Thymus (tissue), 14 donors: ENCODE measurements around the gene MBLAC1. TPM values are rescaled to one million over a fixed set of nuclear protein-coding genes. Genes with fewer than 3 reads are reported as not detected.

ENCODE experiments used
- DNase-seq, 9 donors: peaks; one replicate each; pipeline ENCODE4 v3.0.0-alpha.2; 2013; ENCODE audit warnings: low spot score in 9 of 9, low read depth in 6 of 9, missing footprints in 1 of 9
- H3K27ac ChIP-seq, 2 donors: one replicate each; pipeline ENCODE4 v1.5.1; 2013; ENCODE audit warnings: control low read depth in 1 of 2, low read depth in 1 of 2, low read length in 1 of 2, mild to moderate bottlenecking in 1 of 2, moderate library complexity in 1 of 2
- H3K27me3 ChIP-seq, 2 donors: one replicate each; pipeline ENCODE4 v1.5.1; 2013; ENCODE audit warnings: low read length in 1 of 2; ENCODE audit not compliant: control insufficient read depth in 2 of 2, insufficient read depth in 1 of 2
- H3K36me3 ChIP-seq, 2 donors: one replicate each; pipeline ENCODE4 v1.5.1; 2013; ENCODE audit warnings: low read length in 1 of 2, mild to moderate bottlenecking in 1 of 2, moderate library complexity in 1 of 2; ENCODE audit not compliant: control insufficient read depth in 2 of 2, insufficient read depth in 2 of 2
- H3K4me1 ChIP-seq, 2 donors: one replicate each; pipeline ENCODE4 v1.5.1; 2013; ENCODE audit warnings: low read length in 2 of 2; ENCODE audit not compliant: control insufficient read depth in 2 of 2, insufficient read depth in 2 of 2
- H3K4me3 ChIP-seq, 2 donors: one replicate each; pipeline ENCODE4 v1.5.1; 2013; ENCODE audit warnings: low read length in 2 of 2, control low read depth in 1 of 2, mild to moderate bottlenecking in 1 of 2
- H3K9me3 ChIP-seq, 2 donors: one replicate each; pipeline ENCODE4 v1.5.1; 2013; ENCODE audit warnings: low read length in 1 of 2, mild to moderate bottlenecking in 1 of 2; ENCODE audit not compliant: control insufficient read depth in 2 of 2, insufficient read depth in 1 of 2
- WGBS: extraction: QIAGEN DNeasy Blood & Tissue Kit; methylation state at CpG from one replicate; pipeline ENCODE4 v1.1.7; 2013; 5-methylcytosine and 5-hydroxymethylcytosine counted together
- long read RNA-seq, 10 donors: transcript quantifications; one replicate each; lab custom pipeline, GENCODE V29; 2026
- polyA plus RNA-seq: library from polyadenylated mRNA; stranded (reverse); fragments of 200-250 nt; gene quantifications from one replicate; pipeline ENCODE4 v1.2.3, GENCODE V29; 2013
- total RNA-seq: library from RNA; stranded (reverse); fragments of 120-200 nt; gene quantifications from one replicate; pipeline ENCODE4 v1.2.4, GENCODE V29; 2013
- donor health status: healthy.

MBLAC1 gene
- total RNA-seq = 3.1 TPM
- 2.0 TPM for polyA plus RNA-seq
- long read RNA-seq, donor 1, partial matches to known transcripts = 0 of 1 reads
- long read RNA-seq, donor 1, other reads (novel, unspliced or antisense) = 0 of 1 reads
- long read RNA-seq, donor 2 = 0 reads
- long read RNA-seq, donor 3, partial matches to known transcripts = 0 of 1 reads
- long read RNA-seq, donor 3, other reads (novel, unspliced or antisense) = 0 of 1 reads
- long read RNA-seq, donor 4 = 0 reads
- long read RNA-seq, donor 5, partial matches to known transcripts = 0 of 1 reads
- long read RNA-seq, donor 5, other reads (novel, unspliced or antisense) = 0 of 1 reads
- long read RNA-seq, donor 6 = 0 reads
- long read RNA-seq, donor 7 = 0 reads
- long read RNA-seq, donor 8 = 0 reads
- long read RNA-seq, donor 9 = 0 reads
- long read RNA-seq, donor 10 = 0 reads

GRCh38 chr7:100126931-100127865 is at the start of gene MBLAC1:
Gene MBLAC1 (plus strand): TSS chr7:100126967. CDS start chr7:100127396, 429 bp downstream.
- H3K9me3 ChIP-seq = no peaks in the 10 kb centered on the region
- H3K4me3 ChIP-seq = peak within 1 kb of the TSS; percentile 71 to 92
- DNase-seq = peak; percentile 90 to 98 (median 96)
- WGBS = under 1% methylated on average over 85 of the region's 85 CpGs
- H3K27me3 ChIP-seq = no peaks in the 10 kb centered on the region
- peaks cover 9 to 10% of the 10 kb centered on the region in 2 donors for H3K36me3 ChIP-seq
- peak within 1 kb of the TSS; percentile 95 to 100 for H3K27ac ChIP-seq
- H3K4me1 ChIP-seq = peaks cover 11 to 44% of the 10 kb centered on the region in 2 donors

DNA sequence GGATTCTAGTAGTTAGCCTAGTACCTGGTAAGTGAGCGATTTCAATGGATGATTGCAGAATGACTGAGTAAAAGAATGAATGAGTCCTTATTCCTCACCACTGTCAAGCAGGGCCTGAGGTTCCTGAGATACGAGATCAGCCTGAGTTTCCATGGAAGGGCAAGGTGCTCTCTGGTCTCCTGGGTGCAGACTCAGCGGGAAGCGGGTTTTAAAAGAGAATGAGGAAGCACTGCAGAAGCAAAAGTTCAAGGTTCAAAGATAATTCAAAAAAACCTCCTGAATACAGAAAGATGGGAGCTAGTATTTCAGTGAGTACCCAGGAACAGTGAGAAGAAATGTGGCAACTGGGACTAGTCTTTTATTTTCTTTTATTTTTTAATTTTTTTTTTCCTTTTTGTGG is 49.6 kb upstream of the MBLAC1 start:
- no peak for DNase-seq
- peaks cover 11 to 12% of the 10 kb centered on the region in 2 donors for H3K4me1 ChIP-seq
- H3K27me3 ChIP-seq = peaks cover 2 to 4% of the 10 kb centered on the region in 2 donors
- H3K27ac ChIP-seq = no peak overlapping the region
- WGBS = over 99% methylated on average over 4 of the region's 4 CpGs
- peaks cover 8 to 19% of the 10 kb centered on the region in 2 donors for H3K9me3 ChIP-seq
- H3K36me3 ChIP-seq = peaks cover 49 to 72% of the 10 kb centered on the region in 2 donors
- no peak overlapping the region for H3K4me3 ChIP-seq

DNA sequence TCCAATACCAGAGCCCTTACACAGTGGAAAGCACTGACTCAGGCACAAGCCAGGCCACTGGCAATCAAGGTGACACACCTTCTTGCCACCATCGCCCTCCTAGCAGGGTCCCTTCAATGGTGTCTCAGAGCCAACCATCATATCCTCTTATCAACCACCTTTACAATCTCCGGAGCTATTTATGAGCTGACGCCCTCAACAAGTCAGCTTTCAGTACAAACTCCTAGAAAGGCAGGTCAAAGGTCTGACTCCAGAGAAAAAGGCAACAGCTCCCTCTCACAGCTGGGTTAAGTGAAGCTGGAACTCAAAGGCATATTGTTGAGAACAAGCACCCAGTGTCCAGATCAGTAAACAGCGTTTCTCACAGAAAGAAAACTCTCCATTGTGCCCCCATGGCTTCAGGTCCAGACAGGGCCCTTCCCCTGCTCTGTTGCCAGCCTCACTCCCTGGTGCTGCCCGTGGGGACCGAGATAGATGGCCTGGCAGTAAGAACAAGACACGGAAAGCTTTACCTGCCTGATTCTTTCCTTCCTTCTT is 47.7 kb upstream of the MBLAC1 start:
- DNase-seq = no peak
- Histone ChIP-seq H3K36me3 (peaks cover 30 to 53% of the 10 kb centered on the region in 2 donors), H3K4me3 (no peak overlapping the region), H3K9me3 (peaks cover 0 to 2% of the 10 kb centered on the region in 2 donors), H3K4me1 (peaks cover 11 to 19% of the 10 kb centered on the region in 2 donors), H3K27ac (no peak overlapping the region), H3K27me3 (peaks cover 4 to 23% of the 10 kb centered on the region in 2 donors)
- 97% methylated on average over 7 of the region's 7 CpGs for WGBS

DNA sequence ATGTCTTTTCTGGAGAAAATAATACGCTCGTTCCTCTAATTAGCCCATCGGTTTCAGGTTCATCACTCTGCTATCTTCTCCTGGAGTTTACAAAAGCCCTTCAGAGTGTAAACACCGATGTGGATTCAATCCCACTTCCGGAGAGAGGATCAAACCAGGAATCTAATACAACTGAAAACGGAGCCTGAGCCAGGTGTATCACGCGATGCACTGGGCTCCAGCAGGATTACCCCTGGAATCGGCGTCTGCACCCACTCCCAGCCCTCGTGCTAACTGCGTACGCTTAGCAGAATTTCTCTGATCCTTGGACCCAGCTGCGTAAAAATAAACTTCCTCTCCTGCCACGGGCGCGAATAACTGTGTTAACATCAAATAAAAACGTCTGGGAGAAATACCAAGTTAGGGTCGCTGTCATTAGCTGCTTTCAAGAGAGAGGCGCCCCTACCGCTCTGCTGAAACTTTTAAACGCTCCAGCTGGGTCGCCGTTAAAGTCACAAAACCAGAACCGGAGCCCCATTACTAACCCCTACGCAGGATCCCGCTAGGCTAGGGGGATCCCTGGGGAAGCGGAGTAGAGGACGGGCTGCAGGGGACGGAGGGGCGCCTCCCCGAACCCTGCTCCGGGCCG is 45.7 kb upstream of the MBLAC1 start:
- peaks cover 12 to 34% of the 10 kb centered on the region in 2 donors for H3K36me3 ChIP-seq
- peak overlapping the region; percentile 81 to 98 for H3K4me3 ChIP-seq
- DNase-seq = no peak
- peak overlapping the region; percentile 64 to 86 for H3K27ac ChIP-seq
- peaks cover 7 to 34% of the 10 kb centered on the region in 2 donors for H3K27me3 ChIP-seq
- 1% methylated on average over 34 of the region's 34 CpGs for WGBS
- no peaks in the 10 kb centered on the region for H3K9me3 ChIP-seq
- H3K4me1 ChIP-seq = peaks cover 11 to 19% of the 10 kb centered on the region in 2 donors

DNA sequence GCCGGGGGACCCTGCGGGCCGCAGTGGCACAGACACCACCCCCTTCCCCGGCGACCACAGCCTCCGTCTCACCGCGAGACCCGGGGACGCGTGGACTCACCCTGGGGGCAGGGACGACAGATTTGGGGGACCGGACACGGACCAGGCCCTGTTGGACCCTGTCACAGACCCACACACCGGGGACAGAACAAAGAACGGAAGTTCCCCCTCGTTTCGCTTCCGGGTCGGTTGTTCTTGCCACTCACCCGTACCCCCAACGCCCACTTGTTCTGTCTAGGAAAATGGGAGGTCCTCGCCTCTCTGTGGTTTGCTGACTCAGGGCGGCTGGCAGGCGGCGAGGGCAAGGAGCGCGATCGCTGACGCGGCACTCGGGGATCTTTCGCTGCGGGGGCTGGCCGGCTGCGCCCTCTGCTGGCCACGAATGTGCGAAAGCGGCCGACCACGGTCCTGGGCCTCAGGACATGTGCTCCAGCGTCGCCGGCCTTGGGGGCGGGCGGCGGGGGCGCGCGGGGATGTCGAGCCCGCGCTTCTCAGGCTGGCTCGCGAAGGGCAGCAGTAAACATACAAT is 45.1 kb upstream of the MBLAC1 start, which contains the start of gene ZNF3:
Gene ZNF3 (minus strand): TSS at position 189 of the 568 bp plus-strand sequence. CDS start 4,366 bp downstream, outside the sequence.
- Histone ChIP-seq H3K4me1 (peaks cover 11 to 19% of the 10 kb centered on the region in 2 donors), H3K27me3 (peaks cover 7 to 34% of the 10 kb centered on the region in 2 donors), H3K27ac (peak within 1 kb of the TSS; percentile 64 to 86), H3K36me3 (peaks cover 8 to 28% of the 10 kb centered on the region in 2 donors), H3K9me3 (no peaks in the 10 kb centered on the region), H3K4me3 (peak within 1 kb of the TSS; percentile 81 to 98)
- under 1% methylated on average over 55 of the region's 55 CpGs for WGBS
- peak; percentile 94 to 99 (median 96) for DNase-seq

- Histone ChIP-seq H3K4me1 (peaks cover 12 to 19% of the 10 kb centered on the region in 2 donors), H3K27ac (no peak overlapping the region), H3K9me3 (no peaks in the 10 kb centered on the region), H3K36me3 (peaks cover 0 to 16% of the 10 kb centered on the region in 2 donors), H3K27me3 (peaks cover 7 to 34% of the 10 kb centered on the region in 2 donors), H3K4me3 (no peak overlapping the region)
- WGBS = 73% methylated on average over 4 of the region's 4 CpGs
- no peak for DNase-seq
Measured at GRCh38 chr7:100082978-100083377, 43.8 kb upstream of the MBLAC1 start.

- Histone ChIP-seq H3K36me3 (peaks cover 2 to 3% of the 10 kb centered on the region in 2 donors), H3K27me3 (peaks cover 7 to 34% of the 10 kb centered on the region in 2 donors), H3K4me1 (peaks cover 20 to 29% of the 10 kb centered on the region in 2 donors), H3K9me3 (peaks cover 0 to 4% of the 10 kb centered on the region in 2 donors), H3K4me3 (no peak overlapping the region), H3K27ac (no peak overlapping the region)
- DNase-seq = no peak
- WGBS = 90% methylated on average over 3 of the region's 3 CpGs
Measured at GRCh38 chr7:100085515-100085914, 41.3 kb upstream of the MBLAC1 start.
